NCI-H1436 treated with DMSO at 0.1 percent for 48 hours (cell line): ENCODE measurements around the gene NID1.

Experiments used
- DNase-seq: peaks from one replicate; lab custom pipeline; 2025; lab: John Stamatoyannopoulos, UW

Gene NID1, protein sequence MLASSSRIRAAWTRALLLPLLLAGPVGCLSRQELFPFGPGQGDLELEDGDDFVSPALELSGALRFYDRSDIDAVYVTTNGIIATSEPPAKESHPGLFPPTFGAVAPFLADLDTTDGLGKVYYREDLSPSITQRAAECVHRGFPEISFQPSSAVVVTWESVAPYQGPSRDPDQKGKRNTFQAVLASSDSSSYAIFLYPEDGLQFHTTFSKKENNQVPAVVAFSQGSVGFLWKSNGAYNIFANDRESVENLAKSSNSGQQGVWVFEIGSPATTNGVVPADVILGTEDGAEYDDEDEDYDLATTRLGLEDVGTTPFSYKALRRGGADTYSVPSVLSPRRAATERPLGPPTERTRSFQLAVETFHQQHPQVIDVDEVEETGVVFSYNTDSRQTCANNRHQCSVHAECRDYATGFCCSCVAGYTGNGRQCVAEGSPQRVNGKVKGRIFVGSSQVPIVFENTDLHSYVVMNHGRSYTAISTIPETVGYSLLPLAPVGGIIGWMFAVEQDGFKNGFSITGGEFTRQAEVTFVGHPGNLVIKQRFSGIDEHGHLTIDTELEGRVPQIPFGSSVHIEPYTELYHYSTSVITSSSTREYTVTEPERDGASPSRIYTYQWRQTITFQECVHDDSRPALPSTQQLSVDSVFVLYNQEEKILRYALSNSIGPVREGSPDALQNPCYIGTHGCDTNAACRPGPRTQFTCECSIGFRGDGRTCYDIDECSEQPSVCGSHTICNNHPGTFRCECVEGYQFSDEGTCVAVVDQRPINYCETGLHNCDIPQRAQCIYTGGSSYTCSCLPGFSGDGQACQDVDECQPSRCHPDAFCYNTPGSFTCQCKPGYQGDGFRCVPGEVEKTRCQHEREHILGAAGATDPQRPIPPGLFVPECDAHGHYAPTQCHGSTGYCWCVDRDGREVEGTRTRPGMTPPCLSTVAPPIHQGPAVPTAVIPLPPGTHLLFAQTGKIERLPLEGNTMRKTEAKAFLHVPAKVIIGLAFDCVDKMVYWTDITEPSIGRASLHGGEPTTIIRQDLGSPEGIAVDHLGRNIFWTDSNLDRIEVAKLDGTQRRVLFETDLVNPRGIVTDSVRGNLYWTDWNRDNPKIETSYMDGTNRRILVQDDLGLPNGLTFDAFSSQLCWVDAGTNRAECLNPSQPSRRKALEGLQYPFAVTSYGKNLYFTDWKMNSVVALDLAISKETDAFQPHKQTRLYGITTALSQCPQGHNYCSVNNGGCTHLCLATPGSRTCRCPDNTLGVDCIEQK

GRCh38 chr1:236064674-236065508 lies at the start of gene NID1:
TSS of gene NID1 (minus strand) at chr1:236065090. CDS start at chr1:236065079, 11 bp downstream.
- peak; percentile 36 for DNase-seq

DNA sequence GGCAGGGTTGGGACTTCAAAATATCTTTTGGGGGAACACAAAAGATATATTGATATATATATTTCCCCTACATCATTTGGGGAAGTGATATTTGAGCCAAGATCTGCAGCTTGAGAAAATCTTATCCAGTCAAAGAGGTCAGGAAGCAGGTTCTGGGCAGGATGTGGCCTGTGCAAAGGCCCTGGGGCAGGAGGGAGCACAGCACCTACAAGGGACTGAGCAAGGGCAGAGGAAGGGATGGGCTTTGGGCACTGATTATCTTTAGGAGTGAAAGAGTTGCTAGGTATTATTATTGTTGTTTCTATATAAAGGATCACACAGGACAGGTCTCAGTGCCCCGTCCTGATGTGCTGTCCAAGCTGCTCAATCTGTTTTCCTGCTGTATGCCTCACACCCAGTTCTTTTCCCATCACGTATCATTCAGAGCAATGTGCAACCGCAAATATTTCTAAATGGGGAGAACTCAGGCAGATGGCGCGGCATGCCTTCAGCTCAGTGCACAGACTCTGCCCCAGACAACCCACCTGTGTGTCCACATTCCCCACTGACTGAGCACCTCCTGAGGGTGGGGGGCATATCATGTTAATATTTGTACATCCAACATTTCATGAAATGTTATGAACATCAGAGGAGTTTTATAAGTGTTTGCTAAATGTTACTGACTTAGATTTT lies 49.3 kb upstream of the NID1 start:
- no peak for DNase-seq

DNA sequence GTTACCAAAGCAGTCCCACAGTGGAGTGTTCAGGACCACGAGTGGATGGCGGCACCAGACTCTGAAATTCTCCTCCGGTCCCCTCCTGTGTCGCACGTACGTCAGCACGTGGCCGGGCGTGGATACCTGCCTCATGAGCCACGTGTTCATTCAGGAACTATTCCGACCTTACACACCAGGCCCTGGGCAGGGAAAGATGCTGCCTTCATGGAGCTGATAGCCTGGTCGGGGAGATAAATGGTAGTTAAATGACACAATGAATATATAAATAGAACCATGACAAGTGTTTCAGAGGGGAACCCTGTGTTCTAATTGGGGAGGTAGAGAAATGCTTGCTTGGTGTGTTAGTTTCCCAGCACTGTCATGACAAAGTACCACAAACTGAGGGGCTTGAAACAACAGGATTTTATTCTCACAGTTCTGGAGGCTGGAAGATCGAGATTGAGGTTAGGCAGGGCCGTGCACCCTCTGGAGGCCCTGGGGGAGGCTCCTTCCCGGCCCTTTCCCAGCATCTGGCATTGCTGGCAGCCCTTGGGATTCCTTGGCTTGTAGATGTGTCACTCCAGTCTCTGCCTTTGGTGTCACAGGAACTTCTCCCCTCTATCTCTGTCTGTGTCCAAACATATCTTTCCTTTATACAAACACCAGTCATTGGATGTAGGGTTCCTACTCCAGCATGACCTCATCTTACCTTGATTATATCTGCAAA lies 48.6 kb upstream of the NID1 start:
- DNase-seq, result no peak

DNA sequence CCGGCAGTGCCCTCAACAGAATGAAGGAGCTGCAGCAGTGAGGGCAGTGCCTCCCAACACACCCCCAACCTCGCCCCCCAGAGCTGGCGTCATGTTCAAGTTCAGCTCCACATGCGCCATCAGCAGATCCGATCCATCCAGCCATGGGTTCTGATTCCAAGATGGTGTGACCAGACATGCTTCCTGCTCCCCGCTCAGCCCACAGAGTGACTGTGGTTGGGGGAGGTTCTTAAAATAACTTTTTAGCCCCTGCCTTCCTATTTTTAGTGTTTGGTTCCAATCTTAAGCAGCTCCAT lies 47.4 kb upstream of the NID1 start:
- no peak for DNase-seq

DNA sequence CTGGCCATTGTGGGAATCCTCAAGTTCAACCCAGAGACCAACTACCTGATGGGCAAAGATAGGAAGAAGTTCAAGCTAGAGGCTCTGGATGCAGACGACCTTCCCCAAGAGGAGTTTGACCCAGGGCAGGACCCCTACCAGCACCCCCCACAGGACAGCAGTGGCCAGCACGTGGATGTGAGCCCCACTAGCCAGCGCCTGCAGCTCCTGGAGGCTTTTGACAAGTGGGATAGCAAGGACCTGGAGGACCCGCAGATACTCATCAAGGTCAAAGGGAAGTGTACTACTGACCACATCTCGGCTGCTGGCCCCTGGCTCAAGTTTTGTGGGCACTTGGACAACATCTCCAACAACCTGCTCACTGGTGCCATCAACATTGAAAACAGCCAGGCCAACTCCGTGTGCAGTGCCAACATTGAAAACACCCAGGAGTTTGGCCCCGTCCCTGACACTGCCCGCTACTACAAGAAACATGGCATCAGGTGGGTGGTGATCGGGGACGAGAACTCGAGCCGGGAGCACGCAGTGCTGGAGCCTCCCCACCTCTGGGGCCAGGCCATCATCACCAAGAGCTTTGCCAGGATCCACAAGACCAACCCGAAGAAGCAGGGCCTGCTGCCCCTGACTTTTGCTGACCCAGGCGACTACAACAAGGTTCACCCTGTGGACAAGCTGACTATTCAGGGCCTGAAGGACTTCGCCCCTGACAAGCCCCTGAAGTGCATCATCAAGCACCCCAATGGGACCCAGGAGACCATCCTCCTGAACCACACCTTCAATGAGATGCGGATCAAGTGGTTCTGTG lies 46.8 kb upstream of the NID1 start:
- DNase-seq, result no peak

DNA sequence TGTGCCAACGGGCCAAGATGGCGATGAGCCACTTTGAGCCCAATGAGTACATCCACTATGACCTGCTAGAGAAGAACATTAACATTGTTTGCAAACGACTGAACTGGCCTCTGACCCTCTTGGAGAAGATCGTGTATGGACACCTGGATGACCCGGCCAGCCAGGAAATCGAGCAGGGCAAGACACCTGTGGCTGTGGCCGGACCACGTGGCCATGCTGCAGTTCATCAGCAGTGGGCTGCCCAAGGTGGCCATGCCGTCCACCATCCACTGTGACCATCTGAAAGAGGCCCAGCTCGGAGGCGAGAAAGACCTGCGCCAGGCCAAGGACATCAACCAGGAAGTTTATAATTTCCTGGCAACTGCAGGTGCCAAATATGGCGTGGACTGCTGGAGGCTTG lies 45.2 kb upstream of the NID1 start:
- no peak for DNase-seq

- DNase-seq, result no peak
Measured at GRCh38 chr1:236108027-236108648, 43.2 kb upstream of the NID1 start.

GRCh38 chr1:236107121-236107907 lies 42.4 kb upstream of the NID1 start:
- no peak for DNase-seq

GRCh38 chr1:236103646-236104218 lies 38.8 kb upstream of the NID1 start:
- DNase-seq, result no peak

DNA sequence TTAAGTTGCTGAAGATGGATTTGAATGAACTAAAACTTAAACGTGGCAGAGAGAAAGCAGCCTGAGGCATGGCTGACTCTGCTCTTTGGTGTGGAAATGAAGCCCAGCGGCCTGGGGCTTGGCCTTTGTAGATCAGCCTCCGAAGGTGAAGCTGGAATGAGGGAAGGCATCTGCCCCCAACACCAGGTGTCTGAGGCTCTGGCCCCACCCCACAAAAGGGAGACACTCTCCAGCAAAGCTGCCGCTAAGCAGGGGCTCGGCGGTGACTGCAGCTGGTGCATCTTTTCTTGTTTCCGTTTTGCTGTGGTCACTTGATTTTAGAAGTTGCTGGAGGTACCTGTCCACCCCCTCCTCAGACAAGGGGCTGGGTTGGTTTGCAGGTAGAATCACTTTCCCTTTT lies 38.2 kb upstream of the NID1 start:
- DNase-seq, result no peak

GRCh38 chr1:236102611-236103010 lies 37.7 kb upstream of the NID1 start:
- no peak for DNase-seq

DNA sequence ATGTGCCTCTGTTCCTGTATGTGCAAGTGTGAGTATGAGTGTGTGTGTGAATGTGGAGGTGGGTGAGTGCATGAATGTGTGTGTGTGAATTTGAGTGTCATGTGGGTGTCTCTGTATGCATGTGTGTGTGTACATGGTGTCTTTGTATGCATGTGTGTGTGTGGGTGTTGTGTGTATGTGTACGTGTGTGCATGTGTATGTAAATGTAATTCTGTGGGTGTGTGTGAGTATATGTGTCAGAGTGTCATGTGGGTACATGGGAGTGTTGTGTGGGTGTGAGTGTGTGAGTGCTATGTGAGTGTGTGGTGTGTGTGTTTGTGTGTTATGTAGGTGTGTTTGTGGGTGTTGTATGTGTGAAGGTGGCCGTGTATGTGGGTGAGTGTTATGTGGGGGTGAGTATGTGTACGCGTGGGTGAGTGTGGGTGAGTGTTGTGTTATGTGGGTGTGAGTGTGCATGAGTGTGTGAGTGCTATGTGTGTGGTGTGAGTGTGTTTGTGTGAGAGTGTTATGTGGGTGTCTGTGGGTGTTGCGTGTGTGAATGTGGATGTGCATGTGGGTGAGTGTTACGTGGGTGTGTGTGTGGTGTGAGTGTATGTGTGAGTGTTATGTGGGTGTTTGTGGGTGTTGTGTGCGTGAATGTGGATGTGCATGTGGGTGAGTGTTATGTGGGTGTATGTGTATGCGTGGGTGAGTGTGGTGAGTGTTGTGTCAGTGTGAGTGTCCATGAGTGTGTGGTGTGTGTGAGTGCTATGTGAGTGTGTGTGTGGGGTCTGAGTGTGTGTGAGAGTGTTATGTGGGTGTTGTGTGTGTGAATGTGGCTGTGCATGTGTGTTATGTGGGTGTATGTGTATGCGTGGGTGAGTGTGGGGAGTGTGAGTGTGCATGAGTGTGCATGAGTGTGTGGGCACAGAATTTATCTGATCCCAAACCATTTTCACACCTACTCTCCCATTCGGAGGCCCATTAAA lies 36.6 kb upstream of the NID1 start:
- no peak for DNase-seq

GRCh38 chr1:236100799-236101198 lies 35.9 kb upstream of the NID1 start:
- no peak for DNase-seq

- DNase-seq, result no peak
Measured at GRCh38 chr1:236099355-236099974, 34.6 kb upstream of the NID1 start.

GRCh38 chr1:236098267-236098666 lies 33.4 kb upstream of the NID1 start:
- DNase-seq, result no peak
